Neural cell (in vitro differentiated cells): ENCODE measurements around the gene AHCYL1. TPM values are rescaled to one million over a fixed set of nuclear protein-coding genes. Genes with fewer than 3 reads are reported as not detected.

ENCODE experiments used
- H2AFZ ChIP-seq: fragments of 200-600, 300-800 bp; sonication (generic), shearing (Covaris generic); 2 replicates; pipeline ENCODE4 v1.6.0; 2014; ENCODE audit warnings: low read depth, mild to moderate bottlenecking, antibody characterized with exemption, low read length, moderate library complexity
- H3F3A ChIP-seq: fragments of 200-600 bp; shearing (Covaris generic); 2 replicates; pipeline ENCODE4 v1.6.1; 2016; ENCODE audit warnings: mild to moderate bottlenecking, moderate library complexity, mixed read lengths, antibody characterized with exemption, low read length; ENCODE audit not compliant: insufficient read depth, poor library complexity, severe bottlenecking
- H3K27ac ChIP-seq: fragments of 200-600, 300-800 bp; sonication (generic), shearing (Covaris generic); 2 replicates; pipeline ENCODE4 v1.5.1; 2014; ENCODE audit warnings: mild to moderate bottlenecking, low read length, moderate library complexity
- H3K27me3 ChIP-seq: fragments of 300-800, 200-600 bp; sonication (generic), shearing (Covaris generic); 2 replicates; pipeline ENCODE4 v1.6.0; 2014; ENCODE audit warnings: mild to moderate bottlenecking, low read depth, low read length, moderate library complexity; ENCODE audit not compliant: insufficient read depth
- H3K36me3 ChIP-seq: fragments of 300-800, 200-600 bp; sonication (generic), shearing (Covaris generic); 2 replicates; pipeline ENCODE4 v1.5.1; 2014; ENCODE audit warnings: mild to moderate bottlenecking, antibody characterized with exemption, low read length, moderate library complexity; ENCODE audit not compliant: insufficient read depth
- H3K4me2 ChIP-seq: fragments of 300-800, 200-600 bp; sonication (generic), shearing (Covaris generic); 2 replicates; pipeline ENCODE4 v1.6.0; 2014; ENCODE audit warnings: mild to moderate bottlenecking, low read length
- H3K4me3 ChIP-seq: fragments of 300-800, 200-600 bp; sonication (generic), shearing (Covaris generic); 2 replicates; pipeline ENCODE4 v1.5.1; 2014; ENCODE audit warnings: mild to moderate bottlenecking, low read length, moderate library complexity
- H3K79me2 ChIP-seq: fragments of 200-600 bp; shearing (Covaris generic); replicated peaks from 2 replicates; pipeline ENCODE4 v1.6.0; 2014; ENCODE audit warnings: mild to moderate bottlenecking, low read length, moderate library complexity; ENCODE audit not compliant: insufficient read depth
- H3K9ac ChIP-seq: fragments of 300-800, 200-600 bp; sonication (generic), shearing (Covaris generic); 2 replicates; pipeline ENCODE4 v1.6.1; 2016; ENCODE audit warnings: mild to moderate bottlenecking, low read length, mixed read lengths
- H3K9me2 ChIP-seq: fragments of 200-600 bp; shearing (Covaris generic); 2 replicates; pipeline ENCODE4 v1.6.1; 2016; ENCODE audit warnings: mild to moderate bottlenecking, low read length, mixed read lengths; ENCODE audit not compliant: insufficient read depth
- H3K9me3 ChIP-seq: fragments of 200-600, 300-800 bp; sonication (generic), shearing (Covaris generic); 2 replicates; pipeline ENCODE4 v1.6.1; 2016; ENCODE audit warnings: mild to moderate bottlenecking, mixed run types, low read length, moderate library complexity, mixed read lengths
- H4K20me1 ChIP-seq: fragments of 200-600 bp; shearing (Covaris generic); 2 replicates; pipeline ENCODE4 v1.6.1; 2016; ENCODE audit warnings: mild to moderate bottlenecking, mixed run types; ENCODE audit not compliant: insufficient read depth
- EP300 ChIP-seq: fragments of 450-650 bp; conservative IDR thresholded peaks from 2 replicates; pipeline ENCODE4 v1.6.1; 2014; ENCODE audit warnings: antibody characterized with exemption, mild to moderate bottlenecking, moderate library complexity; ENCODE audit not compliant: poor library complexity, severe bottlenecking
- EZH2 ChIP-seq: fragments of 200-600, 300-800 bp; shearing (Covaris generic), sonication (generic); IDR thresholded peaks from 2 replicates; pipeline ENCODE4 v1.6.1; 2014; ENCODE audit warnings: antibody characterized with exemption, low read length, borderline replicate concordance, mild to moderate bottlenecking; ENCODE audit not compliant: insufficient read depth, poor library complexity, severe bottlenecking
- MXI1 ChIP-seq: fragments of 450-650 bp; conservative IDR thresholded peaks from 2 replicates; pipeline ENCODE4 v1.6.1; 2014; ENCODE audit warnings: antibody characterized with exemption, mild to moderate bottlenecking; ENCODE audit not compliant: poor library complexity, severe bottlenecking
- POLR2AphosphoS5 ChIP-seq: IDR thresholded peaks from 2 replicates; pipeline ENCODE4 v1.6.1; 2012
- RAD21 ChIP-seq: fragments of 450-650 bp; conservative IDR thresholded peaks from 2 replicates; pipeline ENCODE4 v1.6.1; 2014; ENCODE audit warnings: antibody characterized with exemption, mild to moderate bottlenecking, moderate library complexity
- SMC3 ChIP-seq: fragments of 450-650 bp; conservative IDR thresholded peaks from 2 replicates; pipeline ENCODE4 v1.6.1; 2014; ENCODE audit warnings: antibody characterized with exemption, mild to moderate bottlenecking, moderate library complexity; ENCODE audit not compliant: poor library complexity
- TAF1 ChIP-seq: IDR thresholded peaks from 2 replicates; pipeline ENCODE4 v1.6.1; 2012; ENCODE audit warnings: low read depth
- polyA plus RNA-seq: library from polyadenylated mRNA; depleted of rRNA; stranded (reverse); fragments of >200 nt; gene quantifications from 2 replicates; pipeline ENCODE4 v1.2.3, GENCODE V29; 2014
- TF ChIP-seq, protein P1 (sequence below): fragments of 450-650 bp; IDR thresholded peaks from 2 replicates; pipeline ENCODE4 v1.5.1; 2014; ENCODE audit warnings: antibody characterized with exemption, mild to moderate bottlenecking, moderate library complexity; ENCODE audit not compliant: poor library complexity, severe bottlenecking
- TF ChIP-seq, protein P2 (sequence below): IDR thresholded peaks from 2 replicates; pipeline ENCODE4 v1.6.1; 2012; ENCODE audit warnings: borderline replicate concordance

AHCYL1 gene
- polyA plus RNA-seq, 1 donor from 2014 or later = 48.7 TPM

DNA sequence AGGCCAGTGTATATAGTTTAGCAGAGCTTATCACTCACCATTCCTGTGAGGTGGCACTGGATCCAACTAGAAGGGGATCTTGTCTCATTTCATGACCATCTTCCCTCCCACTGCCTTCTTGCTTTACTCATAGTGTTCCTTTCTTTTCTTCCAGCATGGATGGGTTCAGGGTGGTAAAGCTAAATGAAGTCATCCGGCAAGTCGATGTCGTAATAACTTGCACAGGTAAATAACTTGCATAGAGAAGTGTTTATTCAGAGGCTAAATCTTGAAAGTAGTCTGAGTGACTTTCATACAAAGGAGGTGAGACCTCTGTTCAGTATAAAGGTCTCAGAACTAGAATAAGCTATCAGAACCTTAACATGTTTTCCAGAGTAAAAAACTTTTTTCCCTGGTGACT, 33.2 kb downstream of the AHCYL1 start:
- Histone ChIP-seq H3K27me3 (no peaks in the 10 kb centered on the region), H3K79me2 (no peaks in the 10 kb centered on the region), H3K9ac (no peak overlapping the region), H3K9me2 (no peaks in the 10 kb centered on the region), H2AFZ (no peak overlapping the region), H3K9me3 (no peaks in the 10 kb centered on the region), H3K27ac (no peak overlapping the region), H4K20me1 (no peaks in the 10 kb centered on the region), H3K4me3 (no peak overlapping the region), H3K36me3 (peaks cover 20% of the 10 kb centered on the region), H3F3A (no peaks in the 10 kb centered on the region), H3K4me2 (no peak overlapping the region)
- TF ChIP-seq SMC3 (no peak), RAD21 (no peak), EZH2 (no peak), MXI1 (no peak)

DNA sequence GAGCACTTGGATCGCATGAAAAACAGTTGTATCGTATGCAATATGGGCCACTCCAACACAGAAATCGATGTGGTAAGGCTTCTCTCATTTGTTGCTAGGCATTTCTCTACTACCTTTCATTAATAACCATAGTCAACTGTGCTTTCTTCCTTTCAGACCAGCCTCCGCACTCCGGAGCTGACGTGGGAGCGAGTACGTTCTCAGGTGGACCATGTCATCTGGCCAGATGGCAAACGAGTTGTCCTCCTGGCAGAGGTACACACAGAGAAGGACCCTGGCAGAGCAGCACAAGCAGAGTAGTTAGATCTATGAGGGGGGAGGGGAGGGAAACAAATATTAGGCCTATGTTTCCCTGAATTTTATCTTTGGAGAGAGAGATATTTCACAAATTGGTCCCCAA, 33.8 kb downstream of the AHCYL1 start:
- H3K4me3 ChIP-seq = no peak overlapping the region
- H3K36me3 ChIP-seq = peaks cover 20% of the 10 kb centered on the region
- H3K9me3 ChIP-seq = no peaks in the 10 kb centered on the region
- no peaks in the 10 kb centered on the region for H3K79me2 ChIP-seq
- H3K27me3 ChIP-seq = no peaks in the 10 kb centered on the region
- no peak overlapping the region for H3K4me2 ChIP-seq
- H2AFZ ChIP-seq = no peak overlapping the region
- no peaks in the 10 kb centered on the region for H4K20me1 ChIP-seq
- H3K9ac ChIP-seq = no peak overlapping the region
- no peaks in the 10 kb centered on the region for H3F3A ChIP-seq
- H3K27ac ChIP-seq = no peak overlapping the region
- TF ChIP-seq, protein P1, sequence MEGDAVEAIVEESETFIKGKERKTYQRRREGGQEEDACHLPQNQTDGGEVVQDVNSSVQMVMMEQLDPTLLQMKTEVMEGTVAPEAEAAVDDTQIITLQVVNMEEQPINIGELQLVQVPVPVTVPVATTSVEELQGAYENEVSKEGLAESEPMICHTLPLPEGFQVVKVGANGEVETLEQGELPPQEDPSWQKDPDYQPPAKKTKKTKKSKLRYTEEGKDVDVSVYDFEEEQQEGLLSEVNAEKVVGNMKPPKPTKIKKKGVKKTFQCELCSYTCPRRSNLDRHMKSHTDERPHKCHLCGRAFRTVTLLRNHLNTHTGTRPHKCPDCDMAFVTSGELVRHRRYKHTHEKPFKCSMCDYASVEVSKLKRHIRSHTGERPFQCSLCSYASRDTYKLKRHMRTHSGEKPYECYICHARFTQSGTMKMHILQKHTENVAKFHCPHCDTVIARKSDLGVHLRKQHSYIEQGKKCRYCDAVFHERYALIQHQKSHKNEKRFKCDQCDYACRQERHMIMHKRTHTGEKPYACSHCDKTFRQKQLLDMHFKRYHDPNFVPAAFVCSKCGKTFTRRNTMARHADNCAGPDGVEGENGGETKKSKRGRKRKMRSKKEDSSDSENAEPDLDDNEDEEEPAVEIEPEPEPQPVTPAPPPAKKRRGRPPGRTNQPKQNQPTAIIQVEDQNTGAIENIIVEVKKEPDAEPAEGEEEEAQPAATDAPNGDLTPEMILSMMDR = no peak
- TF ChIP-seq SMC3 = no peak
- TF ChIP-seq POLR2AphosphoS5 = no peak
- TF ChIP-seq, protein P2, sequence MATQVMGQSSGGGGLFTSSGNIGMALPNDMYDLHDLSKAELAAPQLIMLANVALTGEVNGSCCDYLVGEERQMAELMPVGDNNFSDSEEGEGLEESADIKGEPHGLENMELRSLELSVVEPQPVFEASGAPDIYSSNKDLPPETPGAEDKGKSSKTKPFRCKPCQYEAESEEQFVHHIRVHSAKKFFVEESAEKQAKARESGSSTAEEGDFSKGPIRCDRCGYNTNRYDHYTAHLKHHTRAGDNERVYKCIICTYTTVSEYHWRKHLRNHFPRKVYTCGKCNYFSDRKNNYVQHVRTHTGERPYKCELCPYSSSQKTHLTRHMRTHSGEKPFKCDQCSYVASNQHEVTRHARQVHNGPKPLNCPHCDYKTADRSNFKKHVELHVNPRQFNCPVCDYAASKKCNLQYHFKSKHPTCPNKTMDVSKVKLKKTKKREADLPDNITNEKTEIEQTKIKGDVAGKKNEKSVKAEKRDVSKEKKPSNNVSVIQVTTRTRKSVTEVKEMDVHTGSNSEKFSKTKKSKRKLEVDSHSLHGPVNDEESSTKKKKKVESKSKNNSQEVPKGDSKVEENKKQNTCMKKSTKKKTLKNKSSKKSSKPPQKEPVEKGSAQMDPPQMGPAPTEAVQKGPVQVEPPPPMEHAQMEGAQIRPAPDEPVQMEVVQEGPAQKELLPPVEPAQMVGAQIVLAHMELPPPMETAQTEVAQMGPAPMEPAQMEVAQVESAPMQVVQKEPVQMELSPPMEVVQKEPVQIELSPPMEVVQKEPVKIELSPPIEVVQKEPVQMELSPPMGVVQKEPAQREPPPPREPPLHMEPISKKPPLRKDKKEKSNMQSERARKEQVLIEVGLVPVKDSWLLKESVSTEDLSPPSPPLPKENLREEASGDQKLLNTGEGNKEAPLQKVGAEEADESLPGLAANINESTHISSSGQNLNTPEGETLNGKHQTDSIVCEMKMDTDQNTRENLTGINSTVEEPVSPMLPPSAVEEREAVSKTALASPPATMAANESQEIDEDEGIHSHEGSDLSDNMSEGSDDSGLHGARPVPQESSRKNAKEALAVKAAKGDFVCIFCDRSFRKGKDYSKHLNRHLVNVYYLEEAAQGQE = no peak
- no peak for TF ChIP-seq RAD21
- no peak for TF ChIP-seq MXI1
- no peak for TF ChIP-seq TAF1
- TF ChIP-seq EP300 = no peak
- no peak for TF ChIP-seq EZH2
- H3K9me2 ChIP-seq = no peaks in the 10 kb centered on the region

DNA sequence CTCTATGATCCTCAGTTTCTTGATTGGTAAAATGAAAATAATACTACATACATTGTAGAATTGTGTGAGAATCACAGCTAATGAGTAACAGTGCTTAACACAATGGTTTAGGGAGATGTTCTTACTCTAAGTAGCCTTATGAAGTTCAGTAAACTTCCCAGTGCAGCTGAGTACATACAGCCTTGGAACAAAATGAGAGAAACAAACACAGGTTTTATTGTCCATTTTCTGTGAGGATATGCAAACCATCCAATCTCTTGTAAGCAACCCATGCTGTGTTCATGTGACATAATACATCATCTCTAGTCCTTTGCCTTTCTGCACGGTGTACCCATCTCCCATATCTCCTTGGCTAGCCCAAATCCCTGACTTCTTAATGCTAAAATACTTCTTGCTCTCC, 35.2 kb downstream of the AHCYL1 start:
- no peaks in the 10 kb centered on the region for H3K27me3 ChIP-seq
- no peak overlapping the region for H3K27ac ChIP-seq
- H3F3A ChIP-seq = no peaks in the 10 kb centered on the region
- TF ChIP-seq TAF1 (no peak), SMC3 (no peak), RAD21 (no peak), POLR2AphosphoS5 (no peak)
- no peak overlapping the region for H3K4me2 ChIP-seq
- H3K9me2 ChIP-seq = no peaks in the 10 kb centered on the region
- no peak overlapping the region for H3K4me3 ChIP-seq
- no peaks in the 10 kb centered on the region for H3K9me3 ChIP-seq
- no peak overlapping the region for H3K9ac ChIP-seq
- no peak overlapping the region for H2AFZ ChIP-seq
- H3K79me2 ChIP-seq = no peaks in the 10 kb centered on the region
- H4K20me1 ChIP-seq = no peaks in the 10 kb centered on the region
- H3K36me3 ChIP-seq = peaks cover 20% of the 10 kb centered on the region
